Endodermal cell (in vitro differentiated cells): Measurements from ENCODE around the gene NAXD. TPM values are rescaled to one million over a fixed set of nuclear protein-coding genes. Genes with fewer than 3 reads are reported as not detected.

ENCODE experiments used
- DNase-seq: peaks from one replicate; pipeline ENCODE4 v3.0.0-alpha.2; 2017
- H3K27ac ChIP-seq: 2 replicates; pipeline ENCODE4 v1.5.1; 2013; ENCODE audit warnings: mild to moderate bottlenecking, low read depth, low read length, moderate library complexity
- H3K27me3 ChIP-seq: 2 replicates; pipeline ENCODE4 v1.6.1; 2013; ENCODE audit warnings: mild to moderate bottlenecking, low read length, moderate library complexity; ENCODE audit not compliant: insufficient read depth, control insufficient read depth, poor library complexity, severe bottlenecking
- H3K36me3 ChIP-seq: 2 replicates; pipeline ENCODE4 v1.7.0; 2013; ENCODE audit warnings: mild to moderate bottlenecking, low read length, moderate library complexity; ENCODE audit not compliant: control insufficient read depth, insufficient read depth
- H3K4me1 ChIP-seq: one replicate; pipeline ENCODE4 v1.7.0; 2013; ENCODE audit warnings: low read length; ENCODE audit not compliant: control insufficient read depth, insufficient read depth
- H3K4me3 ChIP-seq: 2 replicates; pipeline ENCODE4 v1.5.1; 2013; ENCODE audit warnings: mild to moderate bottlenecking, low read length, moderate library complexity
- H3K9ac ChIP-seq: 2 replicates; pipeline ENCODE4 v1.6.1; 2013; ENCODE audit warnings: mild to moderate bottlenecking, low read length, moderate library complexity; ENCODE audit not compliant: poor library complexity, severe bottlenecking; ENCODE audit errors: extremely low read depth
- H3K9me3 ChIP-seq: 2 replicates; pipeline ENCODE4 v1.6.1; 2013; ENCODE audit warnings: mild to moderate bottlenecking, low read length, moderate library complexity; ENCODE audit not compliant: control insufficient read depth
- H3K27ac Mint-ChIP-seq: 2 replicates; pipeline ENCODE4 v1.8.0; 2020; ENCODE audit warnings: mixed read lengths
- H3K27me3 Mint-ChIP-seq: 2 replicates; pipeline ENCODE4 v1.8.0; 2021; ENCODE audit warnings: mild to moderate bottlenecking, mixed read lengths; ENCODE audit not compliant: insufficient read depth
- H3K36me3 Mint-ChIP-seq: 2 replicates; pipeline ENCODE4 v1.8.0; 2020; ENCODE audit warnings: low read depth, mixed read lengths
- H3K4me1 Mint-ChIP-seq: 2 replicates; pipeline ENCODE4 v1.8.0; 2020; ENCODE audit warnings: mixed read lengths
- H3K4me3 Mint-ChIP-seq: 2 replicates; pipeline ENCODE4 v1.8.0; 2020; ENCODE audit warnings: mild to moderate bottlenecking, moderate library complexity, mixed read lengths
- H3K9me3 Mint-ChIP-seq: 2 replicates; pipeline ENCODE4 v1.8.0; 2020; ENCODE audit warnings: mild to moderate bottlenecking, mixed read lengths
- WGBS, 2 experiments: methylation state at CpG; one replicate each; pipeline versions ENCODE4 v1.1.5 to v1.1.7; 2013; ENCODE audit warnings: missing lambda C conversion rate in 2 of 2, mixed read lengths in 1 of 2; ENCODE audit not compliant: insufficient coverage in 1 of 2, insufficient read length in 1 of 2; 5-methylcytosine and 5-hydroxymethylcytosine counted together
- total RNA-seq, 2 donors: library from RNA; stranded (reverse); fragmentation: NEBNext Ultra II Directional in 1 of 2; extraction: Animal tissue kit (Norgen Biotek cat#: 25700) in 1 of 2; gene quantifications; 2 replicates in 1 of 2; 3 replicates in 1 of 2; pipeline ENCODE4 v1.2.1, GENCODE V29; 2021
- TF ChIP-seq, protein P1 (sequence below): fragments of 200-600 bp; sonication (generic); conservative IDR thresholded peaks from 2 replicates; pipeline ENCODE4 v1.5.0; 2021; ENCODE audit warnings: antibody characterized with exemption, mild to moderate bottlenecking

Gene NAXD
- total RNA-seq, 2 donors from 2014 or later: 31.3 to 33.4 TPM

DNA sequence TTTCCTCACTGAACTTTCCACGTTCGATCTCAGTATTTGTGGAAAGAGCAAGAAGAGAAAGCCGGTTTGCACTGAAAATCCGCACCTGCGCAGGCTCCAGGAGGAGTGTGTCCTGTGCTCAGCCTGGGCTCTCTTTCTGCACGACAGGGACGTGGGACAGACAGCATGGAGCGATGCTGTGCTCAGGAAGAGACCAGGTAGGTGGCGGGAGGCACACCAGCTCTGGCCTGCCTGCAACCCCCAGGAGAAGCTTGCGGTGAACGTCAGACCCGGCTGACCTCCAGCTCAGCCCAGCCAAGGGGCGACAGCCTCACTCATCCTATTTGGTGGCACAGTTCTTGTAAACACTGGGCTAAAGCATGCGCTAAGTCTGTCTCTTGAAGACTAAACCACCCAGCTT is 35.9 kb downstream of the NAXD start:
- Histone ChIP-seq H3K4me1 (no peaks in the 10 kb centered on the region), H3K36me3 (peaks cover 18% of the 10 kb centered on the region), H3K27ac (no peak overlapping the region), H3K4me3 (no peak overlapping the region), H3K9me3 (no peaks in the 10 kb centered on the region), H3K9ac (no peak overlapping the region), H3K27me3 (no peaks in the 10 kb centered on the region)
- Mint-ChIP-seq H3K4me1 (peaks cover 9% of the 10 kb centered on the region), H3K4me3 (no peak overlapping the region), H3K36me3 (peaks cover 13% of the 10 kb centered on the region), H3K9me3 (no peaks in the 10 kb centered on the region), H3K27ac (no peak overlapping the region), H3K27me3 (no peaks in the 10 kb centered on the region)
- 95 to 98% methylated on average over 8 to 14 of the region's 14 CpGs for WGBS, 2 experiments
- no peak for DNase-seq
- TF ChIP-seq, protein P1, sequence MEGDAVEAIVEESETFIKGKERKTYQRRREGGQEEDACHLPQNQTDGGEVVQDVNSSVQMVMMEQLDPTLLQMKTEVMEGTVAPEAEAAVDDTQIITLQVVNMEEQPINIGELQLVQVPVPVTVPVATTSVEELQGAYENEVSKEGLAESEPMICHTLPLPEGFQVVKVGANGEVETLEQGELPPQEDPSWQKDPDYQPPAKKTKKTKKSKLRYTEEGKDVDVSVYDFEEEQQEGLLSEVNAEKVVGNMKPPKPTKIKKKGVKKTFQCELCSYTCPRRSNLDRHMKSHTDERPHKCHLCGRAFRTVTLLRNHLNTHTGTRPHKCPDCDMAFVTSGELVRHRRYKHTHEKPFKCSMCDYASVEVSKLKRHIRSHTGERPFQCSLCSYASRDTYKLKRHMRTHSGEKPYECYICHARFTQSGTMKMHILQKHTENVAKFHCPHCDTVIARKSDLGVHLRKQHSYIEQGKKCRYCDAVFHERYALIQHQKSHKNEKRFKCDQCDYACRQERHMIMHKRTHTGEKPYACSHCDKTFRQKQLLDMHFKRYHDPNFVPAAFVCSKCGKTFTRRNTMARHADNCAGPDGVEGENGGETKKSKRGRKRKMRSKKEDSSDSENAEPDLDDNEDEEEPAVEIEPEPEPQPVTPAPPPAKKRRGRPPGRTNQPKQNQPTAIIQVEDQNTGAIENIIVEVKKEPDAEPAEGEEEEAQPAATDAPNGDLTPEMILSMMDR: no peak

DNA sequence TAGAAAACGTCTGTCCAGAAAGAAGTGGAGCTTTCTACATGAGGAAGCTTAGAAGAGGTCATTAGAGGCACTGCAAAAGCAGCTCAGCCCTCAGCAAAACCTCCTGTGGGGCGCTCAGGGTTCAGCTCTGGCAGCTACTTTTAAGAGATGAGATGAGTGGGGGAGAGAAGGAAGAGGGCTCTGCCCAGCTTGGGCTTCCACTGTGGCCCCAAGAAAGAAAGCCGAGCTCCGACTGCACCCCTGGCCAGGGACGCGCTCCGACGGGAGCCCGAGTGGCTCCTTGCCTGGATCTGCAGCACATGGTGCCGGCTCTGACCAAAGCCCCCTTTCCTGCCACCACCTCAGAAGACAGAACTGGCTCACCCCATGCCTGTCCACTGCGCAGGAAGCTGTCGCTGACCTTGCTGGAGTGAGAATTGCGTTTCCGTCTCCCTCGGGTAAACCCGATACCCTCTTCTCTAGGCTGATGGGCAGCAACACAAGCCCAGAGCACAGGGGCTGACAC is 36.4 kb downstream of the NAXD start:
- TF ChIP-seq, protein P1: no peak
- H3K9me3 Mint-ChIP-seq: no peaks in the 10 kb centered on the region
- WGBS, 2 experiments: 92 to 93% methylated on average over 9 to 16 of the region's 16 CpGs
- no peaks in the 10 kb centered on the region for H3K4me1 ChIP-seq
- peaks cover 9% of the 10 kb centered on the region for H3K4me1 Mint-ChIP-seq
- H3K4me3 ChIP-seq: no peak overlapping the region
- no peaks in the 10 kb centered on the region for H3K27me3 ChIP-seq
- H3K4me3 Mint-ChIP-seq: no peak overlapping the region
- H3K36me3 Mint-ChIP-seq: peaks cover 15% of the 10 kb centered on the region
- H3K9me3 ChIP-seq: no peaks in the 10 kb centered on the region
- H3K36me3 ChIP-seq: peaks cover 18% of the 10 kb centered on the region
- H3K27ac ChIP-seq: no peak overlapping the region
- H3K27ac Mint-ChIP-seq: no peak overlapping the region
- H3K27me3 Mint-ChIP-seq: no peaks in the 10 kb centered on the region
- no peak overlapping the region for H3K9ac ChIP-seq
- DNase-seq: peak; percentile 33

DNA sequence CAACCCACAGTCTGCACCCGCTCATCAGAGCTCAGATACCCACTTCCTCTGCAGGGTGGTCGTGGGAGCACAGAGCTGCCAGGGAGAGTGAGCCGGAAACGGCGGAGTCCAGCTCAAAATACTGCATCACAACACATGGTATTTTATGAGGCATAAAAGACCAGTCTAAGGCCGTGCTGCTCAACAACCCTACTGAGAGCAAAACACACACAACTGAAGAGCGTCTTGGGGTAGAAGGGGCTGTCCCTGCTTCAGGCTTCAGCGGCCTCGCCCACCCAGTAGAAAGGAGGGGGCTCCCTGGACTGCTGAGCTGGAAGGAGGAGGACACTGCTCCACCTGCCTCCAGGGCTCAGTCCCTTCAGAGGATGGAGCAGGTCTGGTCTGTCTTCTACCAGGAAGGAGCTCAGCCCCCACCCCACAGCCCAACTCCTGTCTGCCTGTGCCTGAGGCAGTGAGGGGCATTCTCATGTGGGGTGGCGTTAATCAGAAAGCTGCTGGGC is 36.9 kb downstream of the NAXD start:
- H3K27ac ChIP-seq: no peak overlapping the region
- no peak overlapping the region for H3K4me3 Mint-ChIP-seq
- H3K4me1 ChIP-seq: no peaks in the 10 kb centered on the region
- H3K9me3 ChIP-seq: no peaks in the 10 kb centered on the region
- no peaks in the 10 kb centered on the region for H3K27me3 ChIP-seq
- H3K36me3 Mint-ChIP-seq: peaks cover 17% of the 10 kb centered on the region
- TF ChIP-seq, protein P1: no peak
- peaks cover 9% of the 10 kb centered on the region for H3K4me1 Mint-ChIP-seq
- H3K36me3 ChIP-seq: peaks cover 20% of the 10 kb centered on the region
- 93 to 98% methylated on average over 9 to 10 of the region's 10 CpGs for WGBS, 2 experiments
- H3K9me3 Mint-ChIP-seq: peaks cover 2% of the 10 kb centered on the region
- H3K4me3 ChIP-seq: no peak overlapping the region
- H3K9ac ChIP-seq: no peak overlapping the region
- H3K27ac Mint-ChIP-seq: no peak overlapping the region
- DNase-seq: peak; percentile 40
- H3K27me3 Mint-ChIP-seq: no peaks in the 10 kb centered on the region
